Stimulated activated CD4-positive, alpha-beta T cell treated with anti-CD3 and anti-CD28 coated beads, Interleukin-2, amount 100 ng/mL, for 24 hours (primary cell): ENCODE data around the gene LSM14A.
"Not testable (repeated sequence)": the region's sequence is repeated elsewhere in the genome, so short reads cannot be mapped to it uniquely, and the experiment has no call there.

Source experiments
- DNase-seq, 2 donors: peaks; one replicate each; pipeline ENCODE4 v3.0.0-alpha.2; 2020

LSM14A gene

GRCh38 chr19:34193439-34193838 is 21.1 kb downstream of the LSM14A start:
- DNase-seq, result no peak

- DNase-seq, result no peak
Observed at GRCh38 chr19:34193876-34194275, 21.6 kb downstream of the LSM14A start.

- no peak for DNase-seq
Observed at GRCh38 chr19:34201133-34201532, 28.8 kb downstream of the LSM14A start.

GRCh38 chr19:34205324-34205723 is 33.0 kb downstream of the LSM14A start:
- not testable (repeated sequence) for DNase-seq

GRCh38 chr19:34208291-34208884 is 36.1 kb downstream of the LSM14A start:
- DNase-seq, result no peak

- no peak for DNase-seq
Observed at GRCh38 chr19:34209726-34210125, 37.4 kb downstream of the LSM14A start.

GRCh38 chr19:34213283-34213682 is 41.0 kb downstream of the LSM14A start:
- DNase-seq, result no peak

- no peak for DNase-seq
Observed at GRCh38 chr19:34214040-34214439, 41.7 kb downstream of the LSM14A start.

- no peak for DNase-seq
Observed at GRCh38 chr19:34215006-34215665, 42.8 kb downstream of the LSM14A start.

GRCh38 chr19:34215666-34216038 is 43.3 kb downstream of the LSM14A start:
- DNase-seq, result no peak

- DNase-seq, result not testable (repeated sequence)
Observed at GRCh38 chr19:34216745-34217219, 44.5 kb downstream of the LSM14A start.

- DNase-seq, result peak; percentile 60 to 61
Observed at GRCh38 chr19:34217952-34218817, 45.9 kb downstream of the LSM14A start.

- no peak for DNase-seq
Observed at GRCh38 chr19:34218818-34219164, 46.5 kb downstream of the LSM14A start.

- peak; percentile 71 to 78 for DNase-seq
Observed at GRCh38 chr19:34220472-34221063, 48.3 kb downstream of the LSM14A start.

- no peak for DNase-seq
Observed at GRCh38 chr19:34222386-34222785, 50.1 kb downstream of the LSM14A start.

- DNase-seq, result no peak
Observed at GRCh38 chr19:34224996-34225658, 52.8 kb downstream of the LSM14A start.

- DNase-seq, result no peak
Observed at GRCh38 chr19:34225659-34226015, 53.3 kb downstream of the LSM14A start.

- DNase-seq, result peak; percentile 17 to 26
Observed at GRCh38 chr19:34226036-34226435, 53.7 kb downstream of the LSM14A start.

- no peak for DNase-seq
Observed at GRCh38 chr19:34228347-34228746, 56.0 kb downstream of the LSM14A start.

- DNase-seq, result no peak
Observed at GRCh38 chr19:34228762-34229161, 56.5 kb downstream of the LSM14A start.

GRCh38 chr19:34229721-34230120 is 57.4 kb downstream of the LSM14A start:
- DNase-seq, result no peak

GRCh38 chr19:34230820-34231219 is 58.5 kb downstream of the LSM14A start:
- DNase-seq, result no peak

GRCh38 chr19:34231439-34231838 is 59.1 kb downstream of the LSM14A start:
- no peak for DNase-seq
